ENCODE data around the gene KHNYN.

GRCh38 chr14:24399447-24399822, 30.3 kb upstream of the KHNYN start:
- TF ChIP-seq POLR2A (IDR thresholded peaks at IDR 0.05) (no peak), CTCF (IDR thresholded peaks at IDR 0.05) (no peak)
